GM12878 (cell line): Measurements from ENCODE around the gene UBE2D1. TPM values are rescaled to one million over a fixed set of nuclear protein-coding genes. Genes with fewer than 3 reads are reported as not detected.

ENCODE experiments used
- ATAC-seq: fragments of 200-7000 bp; cut with Tn5 transposase; 3 replicates; pipeline ENCODE4 v1.9.1; 2020; ENCODE audit warnings: mild to moderate bottlenecking, moderate library complexity
- BruUV-seq: library from RNA; stranded (reverse); fragments of 400-500 nt; replicated peaks from 2 replicates; lab custom pipeline; 2021; lab: Mats Ljungman, UMichigan
- CTCF ChIA-PET: fragments of 300-600 bp; sonication (Branson Sonifier 250); formaldehyde crosslinking; extraction: SDS; loops from one replicate; lab custom pipeline; 2021; ENCODE audit warnings: inconsistent platforms; lab: Yijun Ruan, JAX
- POLR2A ChIA-PET: fragments of 350-600 bp; formaldehyde crosslinking; extraction: SDS; loops from one replicate; lab custom pipeline; 2021; ENCODE audit warnings: inconsistent platforms; lab: Charles Lee
- RAD21 ChIA-PET: fragments of 300-600 bp; sonication (Branson Sonifier 250); formaldehyde crosslinking; loops from one replicate; lab custom pipeline; 2023; ENCODE audit warnings: antibody characterized with exemption; ENCODE audit not compliant: unreplicated experiment; lab: Charles Lee
- SMC1A ChIA-PET: fragments of 300-600 bp; sonication (Branson Sonifier 250); formaldehyde crosslinking; loops from one replicate; lab custom pipeline; 2023; ENCODE audit not compliant: unreplicated experiment, uncharacterized antibody; lab: Charles Lee
- DNase-seq: peaks from one replicate; pipeline ENCODE4 v3.0.0-alpha.2; 2011; ENCODE audit warnings: low read depth, low spot score
- FAIRE-seq: peaks from 3 replicates; lab custom pipeline; 2011; peaks lifted over from hg19 to GRCh38; lab: Jason Lieb, UNC
- H2AFZ ChIP-seq: 2 replicates; pipeline ENCODE4 v1.6.0; 2011; ENCODE audit warnings: low read depth, low read length, control low read depth; ENCODE audit not compliant: control insufficient read depth
- H3K27ac ChIP-seq: 2 replicates; pipeline ENCODE4 v1.5.1; 2011; ENCODE audit warnings: control low read depth; ENCODE audit not compliant: control insufficient read depth, insufficient read depth
- H3K27me3 ChIP-seq, 2 experiments: replicated peaks in 1 of 2; 2 replicates each; pipeline versions ENCODE4 v1.6.0 to v1.6.1; 2011; ENCODE audit warnings: low read length in 1 of 2; ENCODE audit not compliant: control insufficient read depth in 2 of 2, insufficient read depth in 2 of 2
- H3K36me3 ChIP-seq, 2 experiments: 2 replicates each; pipeline ENCODE4 v1.5.1; 2011; ENCODE audit warnings: low read length in 1 of 2; ENCODE audit not compliant: control insufficient read depth in 2 of 2, insufficient read depth in 2 of 2
- H3K4me1 ChIP-seq: 2 replicates; pipeline ENCODE4 v1.6.1; 2011; ENCODE audit warnings: mild to moderate bottlenecking, low read length, moderate library complexity, mixed read lengths; ENCODE audit not compliant: control insufficient read depth, insufficient read depth
- H3K4me2 ChIP-seq: 2 replicates; pipeline ENCODE4 v1.6.0; 2011; ENCODE audit warnings: control low read depth; ENCODE audit not compliant: control insufficient read depth, insufficient read depth
- H3K4me3 ChIP-seq: fragments of 200-600 bp; sonication (generic); 2 replicates; pipeline ENCODE4 v1.5.1; 2016
- H3K79me2 ChIP-seq: 2 replicates; pipeline ENCODE4 v1.6.0; 2011; ENCODE audit warnings: low read length; ENCODE audit not compliant: control insufficient read depth, insufficient read depth
- H3K9ac ChIP-seq: 2 replicates; pipeline ENCODE4 v1.8.0; 2011; ENCODE audit warnings: low read length, control low read depth, mixed read lengths; ENCODE audit not compliant: control insufficient read depth, insufficient read depth
- H3K9me3 ChIP-seq: replicated peaks from 3 replicates; pipeline ENCODE4 v1.5.1; 2011; ENCODE audit warnings: mild to moderate bottlenecking, low read length; ENCODE audit not compliant: control insufficient read depth, insufficient read depth
- H4K20me1 ChIP-seq: 2 replicates; pipeline ENCODE4 v1.6.0; 2011; ENCODE audit not compliant: control insufficient read depth, insufficient read depth
- BACH1 ChIP-seq: fragments of 450-650 bp; IDR thresholded peaks from 2 replicates; pipeline ENCODE4 v1.6.1; 2017; ENCODE audit warnings: mild to moderate bottlenecking, borderline replicate concordance
- BCL11A ChIP-seq: IDR thresholded peaks from 2 replicates; pipeline ENCODE4 v1.6.1; 2011; ENCODE audit warnings: low read depth, low read length
- CHD4 ChIP-seq: fragments of 200-600 bp; sonication (generic); IDR thresholded peaks from 2 replicates; pipeline ENCODE4 v1.6.1; 2016; ENCODE audit warnings: mild to moderate bottlenecking
- LARP7 ChIP-seq: fragments of 450-650 bp; IDR thresholded peaks from 2 replicates; pipeline ENCODE4 v1.6.1; 2017; ENCODE audit warnings: mild to moderate bottlenecking
- MTA2 ChIP-seq: fragments of 450-650 bp; IDR thresholded peaks from 2 replicates; pipeline ENCODE4 v1.6.1; 2016; ENCODE audit warnings: low read depth, mild to moderate bottlenecking, moderate library complexity
- MYC ChIP-seq: IDR thresholded peaks from 2 replicates; pipeline ENCODE4 v1.6.1; 2011; ENCODE audit warnings: mild to moderate bottlenecking, low read length, moderate library complexity, inconsistent platforms; ENCODE audit not compliant: insufficient read depth, insufficient replicate concordance, insufficient read length, severe bottlenecking
- NFYA ChIP-seq: IDR thresholded peaks from 2 replicates; pipeline ENCODE4 v1.6.1; 2011; ENCODE audit warnings: low read depth, mild to moderate bottlenecking, low read length, improper control_type of control experiment, borderline replicate concordance
- NR2C2 ChIP-seq: IDR thresholded peaks from 2 replicates; pipeline ENCODE4 v1.6.1; 2011; ENCODE audit warnings: borderline replicate concordance, low read depth; ENCODE audit not compliant: control insufficient read depth, insufficient read length
- RFX5 ChIP-seq: IDR thresholded peaks from 2 replicates; pipeline ENCODE4 v1.6.1; 2011; ENCODE audit warnings: low read depth, low read length, improper control_type of control experiment
- RUNX3 ChIP-seq: IDR thresholded peaks from 2 replicates; pipeline ENCODE4 v1.6.1; 2012; ENCODE audit warnings: low read length, inconsistent platforms
- SMARCA5 ChIP-seq: fragments of 450-650 bp; IDR thresholded peaks from 2 replicates; pipeline ENCODE4 v1.6.1; 2017; ENCODE audit warnings: mild to moderate bottlenecking
- ZNF217 ChIP-seq: fragments of 450-650 bp; IDR thresholded peaks from 2 replicates; pipeline ENCODE4 v1.6.1; 2017; ENCODE audit warnings: antibody characterized with exemption, mild to moderate bottlenecking
- ZNF274 ChIP-seq: IDR thresholded peaks from one replicate; pipeline ENCODE4 v1.8.0; 2011; ENCODE audit not compliant: insufficient read length, insufficient read depth
- ZZZ3 ChIP-seq: IDR thresholded peaks from 2 replicates; pipeline ENCODE4 v1.6.1; 2011; ENCODE audit warnings: low read depth; ENCODE audit not compliant: control insufficient read depth, insufficient read length
- WGBS: methylation state at CpG from one replicate; pipeline ENCODE4 v1.1.6; 2016; ENCODE audit warnings: low lambda C conversion rate; ENCODE audit not compliant: insufficient replicate concordance, insufficient coverage; ENCODE audit errors: missing lambda C conversion rate; 5-methylcytosine and 5-hydroxymethylcytosine counted together
- in situ Hi-C: fragments of 300-500 bp; cut with MboI; formaldehyde crosslinking; loops from 9 replicates; pipeline ENCODE4 v1.14.3; 2018; ENCODE audit warnings: mixed read lengths
- intact Hi-C: fragments of 100-400 bp; cut with micrococcal nuclease; formaldehyde crosslinking; loops from one replicate; pipeline ENCODE4 v1.14.2; 2022; ENCODE audit not compliant: unreplicated experiment
- polyA plus RNA-seq, 11 experiments: library from polyadenylated mRNA; depleted of rRNA in 4 of 11; unstranded in 6 of 11; stranded (reverse) in 5 of 11; fragments of >200 nt; fragmentation: Nextera tagmentation in 4 of 11; fragmentation: Illumina TruSeq in 1 of 11; extraction: Ambion mirVana in 4 of 11; extraction: Trizol in 1 of 11; gene quantifications; 1 replicate in 1 of 11; 2 replicates in 10 of 11; pipeline versions ENCODE4 v1.2.1 to v1.2.3, GENCODE V29; 2011 to 2016; ENCODE audit warnings: inconsistent platforms in 2 of 11, missing spikeins in 2 of 11, low read depth in 1 of 11
- total RNA-seq, 4 experiments: library from RNA; depleted of rRNA in 3 of 4; stranded (reverse); fragments of >200 nt in 3 of 4; fragmentation: Illumina TruSeq in 1 of 4; extraction: Trizol in 1 of 4; gene quantifications; 2 replicates each; pipeline versions ENCODE4 v1.2.1 to v1.2.3, GENCODE V29; 2013 to 2021
- TF ChIP-seq, protein P1 (sequence below): fragments of 450-650 bp; IDR thresholded peaks from 2 replicates; pipeline ENCODE4 v1.6.1; 2016; ENCODE audit warnings: mild to moderate bottlenecking
- TF ChIP-seq, protein P2 (sequence below): IDR thresholded peaks from 2 replicates; pipeline ENCODE4 v1.6.1; 2012; ENCODE audit warnings: low read length, inconsistent platforms
- TF ChIP-seq, protein P3 (sequence below): fragments of 150-350 bp; IDR thresholded peaks from 2 replicates; pipeline ENCODE4 v1.6.1; 2014; ENCODE audit warnings: mild to moderate bottlenecking, low read depth, low read length
- TF ChIP-seq, protein P4 (sequence below): fragments of 450-650 bp; IDR thresholded peaks from 2 replicates; pipeline ENCODE4 v1.6.1; 2017; ENCODE audit warnings: mild to moderate bottlenecking, low read depth, inconsistent platforms; ENCODE audit not compliant: poor library complexity, severe bottlenecking

The UBE2D1 gene
- total and polyA plus RNA-seq, 10 of the 15 experiments (the other 5 are each of a cell fraction or from before 2014, with no cell fraction given): 6.1 to 32.0 (median 15.5) TPM

DNA sequence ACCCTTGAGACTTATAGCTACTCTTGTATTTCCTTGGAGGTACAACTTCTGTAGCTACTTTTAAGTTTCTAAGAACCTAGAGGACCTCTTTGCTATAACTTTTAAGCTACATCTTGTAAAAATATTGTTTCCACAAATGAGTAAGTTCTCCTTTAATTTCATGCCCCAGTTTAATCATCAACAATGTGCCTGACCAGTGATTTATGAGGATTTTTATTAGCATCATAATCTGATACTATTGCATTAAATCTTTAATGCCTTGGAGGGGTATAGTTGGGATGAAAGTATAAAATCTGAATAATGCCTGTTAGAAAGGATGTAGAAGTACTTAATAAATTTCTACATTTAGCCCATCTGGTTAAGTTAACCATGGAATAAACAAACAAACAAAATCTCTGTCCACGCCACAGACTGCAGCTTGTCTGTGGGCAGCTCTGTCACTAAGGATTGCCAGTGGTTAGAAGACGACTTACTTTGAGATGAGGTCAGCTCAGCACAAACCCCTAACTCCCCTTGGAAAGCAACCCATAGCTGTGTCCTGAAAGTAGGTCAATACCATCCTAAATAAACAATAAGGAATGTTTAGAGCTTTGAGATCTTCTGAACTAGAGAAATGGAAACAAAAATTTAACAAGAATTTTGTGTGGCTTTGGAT, 18.3 kb downstream of the UBE2D1 start:
- H4K20me1 ChIP-seq: no peaks in the 10 kb centered on the region
- no peak for ATAC-seq
- no peak for TF ChIP-seq ZZZ3
- TF ChIP-seq, protein P1, sequence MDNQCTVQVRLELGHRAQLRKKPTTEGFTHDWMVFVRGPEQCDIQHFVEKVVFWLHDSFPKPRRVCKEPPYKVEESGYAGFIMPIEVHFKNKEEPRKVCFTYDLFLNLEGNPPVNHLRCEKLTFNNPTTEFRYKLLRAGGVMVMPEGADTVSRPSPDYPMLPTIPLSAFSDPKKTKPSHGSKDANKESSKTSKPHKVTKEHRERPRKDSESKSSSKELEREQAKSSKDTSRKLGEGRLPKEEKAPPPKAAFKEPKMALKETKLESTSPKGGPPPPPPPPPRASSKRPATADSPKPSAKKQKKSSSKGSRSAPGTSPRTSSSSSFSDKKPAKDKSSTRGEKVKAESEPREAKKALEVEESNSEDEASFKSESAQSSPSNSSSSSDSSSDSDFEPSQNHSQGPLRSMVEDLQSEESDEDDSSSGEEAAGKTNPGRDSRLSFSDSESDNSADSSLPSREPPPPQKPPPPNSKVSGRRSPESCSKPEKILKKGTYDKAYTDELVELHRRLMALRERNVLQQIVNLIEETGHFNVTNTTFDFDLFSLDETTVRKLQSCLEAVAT: no peak
- no peak for TF ChIP-seq NR2C2
- TF ChIP-seq RUNX3: no peak
- no peak for TF ChIP-seq CHD4
- TF ChIP-seq SMARCA5: no peak
- no peak for TF ChIP-seq BACH1
- TF ChIP-seq LARP7: no peak
- no peak for TF ChIP-seq RFX5
- no peak for TF ChIP-seq ZNF274
- TF ChIP-seq, protein P2, sequence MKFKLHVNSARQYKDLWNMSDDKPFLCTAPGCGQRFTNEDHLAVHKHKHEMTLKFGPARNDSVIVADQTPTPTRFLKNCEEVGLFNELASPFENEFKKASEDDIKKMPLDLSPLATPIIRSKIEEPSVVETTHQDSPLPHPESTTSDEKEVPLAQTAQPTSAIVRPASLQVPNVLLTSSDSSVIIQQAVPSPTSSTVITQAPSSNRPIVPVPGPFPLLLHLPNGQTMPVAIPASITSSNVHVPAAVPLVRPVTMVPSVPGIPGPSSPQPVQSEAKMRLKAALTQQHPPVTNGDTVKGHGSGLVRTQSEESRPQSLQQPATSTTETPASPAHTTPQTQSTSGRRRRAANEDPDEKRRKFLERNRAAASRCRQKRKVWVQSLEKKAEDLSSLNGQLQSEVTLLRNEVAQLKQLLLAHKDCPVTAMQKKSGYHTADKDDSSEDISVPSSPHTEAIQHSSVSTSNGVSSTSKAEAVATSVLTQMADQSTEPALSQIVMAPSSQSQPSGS: no peak
- TF ChIP-seq, protein P3, sequence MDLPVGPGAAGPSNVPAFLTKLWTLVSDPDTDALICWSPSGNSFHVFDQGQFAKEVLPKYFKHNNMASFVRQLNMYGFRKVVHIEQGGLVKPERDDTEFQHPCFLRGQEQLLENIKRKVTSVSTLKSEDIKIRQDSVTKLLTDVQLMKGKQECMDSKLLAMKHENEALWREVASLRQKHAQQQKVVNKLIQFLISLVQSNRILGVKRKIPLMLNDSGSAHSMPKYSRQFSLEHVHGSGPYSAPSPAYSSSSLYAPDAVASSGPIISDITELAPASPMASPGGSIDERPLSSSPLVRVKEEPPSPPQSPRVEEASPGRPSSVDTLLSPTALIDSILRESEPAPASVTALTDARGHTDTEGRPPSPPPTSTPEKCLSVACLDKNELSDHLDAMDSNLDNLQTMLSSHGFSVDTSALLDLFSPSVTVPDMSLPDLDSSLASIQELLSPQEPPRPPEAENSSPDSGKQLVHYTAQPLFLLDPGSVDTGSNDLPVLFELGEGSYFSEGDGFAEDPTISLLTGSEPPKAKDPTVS: no peak
- TF ChIP-seq BCL11A: no peak
- TF ChIP-seq NFYA: no peak
- no peak for TF ChIP-seq MYC
- TF ChIP-seq, protein P4, sequence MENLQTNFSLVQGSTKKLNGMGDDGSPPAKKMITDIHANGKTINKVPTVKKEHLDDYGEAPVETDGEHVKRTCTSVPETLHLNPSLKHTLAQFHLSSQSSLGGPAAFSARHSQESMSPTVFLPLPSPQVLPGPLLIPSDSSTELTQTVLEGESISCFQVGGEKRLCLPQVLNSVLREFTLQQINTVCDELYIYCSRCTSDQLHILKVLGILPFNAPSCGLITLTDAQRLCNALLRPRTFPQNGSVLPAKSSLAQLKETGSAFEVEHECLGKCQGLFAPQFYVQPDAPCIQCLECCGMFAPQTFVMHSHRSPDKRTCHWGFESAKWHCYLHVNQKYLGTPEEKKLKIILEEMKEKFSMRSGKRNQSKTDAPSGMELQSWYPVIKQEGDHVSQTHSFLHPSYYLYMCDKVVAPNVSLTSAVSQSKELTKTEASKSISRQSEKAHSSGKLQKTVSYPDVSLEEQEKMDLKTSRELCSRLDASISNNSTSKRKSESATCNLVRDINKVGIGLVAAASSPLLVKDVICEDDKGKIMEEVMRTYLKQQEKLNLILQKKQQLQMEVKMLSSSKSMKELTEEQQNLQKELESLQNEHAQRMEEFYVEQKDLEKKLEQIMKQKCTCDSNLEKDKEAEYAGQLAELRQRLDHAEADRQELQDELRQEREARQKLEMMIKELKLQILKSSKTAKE: no peak
- TF ChIP-seq ZNF217: no peak
- TF ChIP-seq MTA2: no peak
- TF ChIP-seq, all 136 proteins: peak for 0
- in situ Hi-C loops (no loop called here), intact Hi-C loops (no loop called here)
- POLR2A ChIA-PET: no interaction called here
- peaks cover 9% of the 10 kb centered on the region for H3K79me2 ChIP-seq
- H3K4me3 ChIP-seq: no peak overlapping the region
- CTCF ChIA-PET: interaction anchor here (1.0 to 1.6 kb wide), 4 partner anchors 11 to 62 kb away, joined by 3 to 7 read pairs (median 4); no protein-coding TSS in a partner anchor
- BruUV-seq: no TSS peak
- H3K27ac ChIP-seq: no peak overlapping the region
- RAD21 ChIA-PET: interaction anchor here (1.0 to 1.2 kb wide), 2 partner anchors 8 to 9 kb away, joined by 4 read pairs; no protein-coding TSS in a partner anchor
- H3K9ac ChIP-seq: no peak overlapping the region
- SMC1A ChIA-PET: interaction anchor here (0.9 to 2.1 kb wide), 5 partner anchors 9 to 33 kb away, joined by 3 to 7 read pairs (median 3); no protein-coding TSS in a partner anchor
- DNase-seq: no peak
- no peak overlapping the region for H2AFZ ChIP-seq
- H3K9me3 ChIP-seq: no peaks in the 10 kb centered on the region
- FAIRE-seq: no peak
- 77% methylated on average over 2 of the region's 2 CpGs for WGBS
- no peak overlapping the region for H3K4me2 ChIP-seq
- no peaks in the 10 kb centered on the region for H3K4me1 ChIP-seq
- H3K36me3 ChIP-seq: no peaks in the 10 kb centered on the region
- no peaks in the 10 kb centered on the region for H3K27me3 ChIP-seq
